GM19468 (cell line): Measurements from ENCODE around the gene RUVBL1.
"Not testable (repeated sequence)": the region's sequence is repeated elsewhere in the genome, so short reads cannot be mapped to it uniquely, and the experiment has no call there.

Source experiments
- ATAC-seq: cut with Tn5 transposase; IDR thresholded peaks from one replicate; pipeline ENCODE4 v1.9.1; 2021; ENCODE audit warnings: mild to moderate bottlenecking, moderate library complexity, moderate number of reproducible peaks; ENCODE audit not compliant: unreplicated experiment; ENCODE audit errors: extremely low read depth

RUVBL1 gene

GRCh38 chr3:128123538-128124368 lies at the start of gene RUVBL1:
Gene RUVBL1 (minus strand): TSS chr3:128123812. CDS start chr3:128123724, 88 bp downstream.
- peak; percentile 93 for ATAC-seq

- no peak for ATAC-seq
These were observed 49.6 kb upstream of the RUVBL1 start for GRCh38 chr3:128173200-128173599.

- no peak for ATAC-seq
These were observed 47.4 kb upstream of the RUVBL1 start for GRCh38 chr3:128170866-128171516.

- no peak for ATAC-seq
These were observed 45.2 kb upstream of the RUVBL1 start for GRCh38 chr3:128168836-128169235.

DNA sequence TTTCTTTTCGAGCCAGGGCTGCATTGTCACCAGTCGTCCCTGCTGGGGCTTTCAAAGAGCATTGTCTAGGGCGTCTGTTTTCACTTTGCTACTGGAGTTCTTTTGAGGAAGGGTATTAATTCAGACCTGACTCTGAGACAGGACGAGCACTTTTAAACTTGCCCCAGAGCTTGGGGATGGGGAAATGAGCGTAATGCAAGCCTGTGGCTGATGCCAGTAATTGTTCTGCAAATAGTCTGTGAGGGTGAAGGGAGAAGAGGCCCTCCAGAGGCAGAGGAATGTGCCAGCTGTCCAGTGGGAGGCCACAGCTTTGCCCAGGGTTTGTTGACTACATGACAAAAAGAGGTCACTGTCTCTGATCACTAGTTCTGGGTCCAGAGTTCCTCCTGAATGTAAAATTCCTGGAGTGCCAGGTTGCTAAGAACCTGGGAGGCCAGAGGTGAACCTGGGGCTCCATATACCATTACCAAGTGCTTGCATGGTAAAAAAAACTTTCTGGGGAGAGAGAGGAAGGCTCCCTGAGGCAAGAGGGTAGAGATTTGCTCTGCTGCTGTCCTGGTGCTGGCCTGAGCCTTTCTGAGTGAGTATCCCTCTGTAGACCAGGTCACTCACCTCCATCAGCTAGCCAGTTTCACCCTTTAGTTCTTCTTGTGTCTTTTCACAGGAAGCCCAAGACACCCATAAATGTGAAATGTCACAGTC lies 44.5 kb upstream of the RUVBL1 start:
- no peak for ATAC-seq

DNA sequence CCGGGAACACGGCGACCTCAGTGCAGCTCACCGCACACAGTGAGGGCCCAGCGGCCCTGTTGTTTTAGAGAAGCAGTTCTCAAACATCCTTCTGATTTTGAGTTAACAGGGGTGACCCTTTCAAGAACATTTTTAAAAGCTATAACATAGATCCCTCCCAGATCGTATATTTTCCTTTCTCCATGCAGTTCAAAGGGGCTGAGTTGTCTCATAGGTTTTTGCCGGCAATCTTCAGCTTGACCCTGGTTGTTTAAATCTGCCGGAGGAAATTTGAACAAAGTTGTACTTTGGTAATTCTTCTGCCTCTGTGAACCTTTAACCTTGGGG lies 44.0 kb upstream of the RUVBL1 start:
- ATAC-seq: no peak

GRCh38 chr3:128166971-128167453 lies 43.4 kb upstream of the RUVBL1 start:
- no peak for ATAC-seq

GRCh38 chr3:128163432-128163831 lies 39.8 kb upstream of the RUVBL1 start:
- ATAC-seq: no peak

GRCh38 chr3:128160661-128161060 lies 37.0 kb upstream of the RUVBL1 start:
- ATAC-seq: no peak

GRCh38 chr3:128155616-128156360 lies 32.2 kb upstream of the RUVBL1 start:
- ATAC-seq: no peak

DNA sequence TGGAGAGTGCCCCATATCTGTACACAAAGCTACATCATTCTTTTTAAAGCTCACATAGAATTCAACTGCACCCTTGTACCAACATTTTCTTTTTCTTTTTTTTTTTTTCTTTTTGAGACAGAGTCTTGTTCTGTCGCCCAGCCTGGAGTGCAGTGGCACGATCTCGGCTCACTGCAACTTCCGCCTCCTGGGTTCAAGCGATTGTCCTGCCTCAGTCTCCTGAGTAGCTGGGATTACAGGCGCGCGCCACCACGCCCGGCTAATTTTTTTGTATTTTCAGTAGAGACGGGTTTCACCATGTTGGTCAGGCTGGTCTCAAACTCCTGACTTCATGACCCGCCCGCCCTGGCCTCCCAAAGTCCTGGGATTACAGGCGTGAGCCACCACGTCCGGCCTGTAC lies 30.7 kb upstream of the RUVBL1 start:
- not testable (repeated sequence) for ATAC-seq

DNA sequence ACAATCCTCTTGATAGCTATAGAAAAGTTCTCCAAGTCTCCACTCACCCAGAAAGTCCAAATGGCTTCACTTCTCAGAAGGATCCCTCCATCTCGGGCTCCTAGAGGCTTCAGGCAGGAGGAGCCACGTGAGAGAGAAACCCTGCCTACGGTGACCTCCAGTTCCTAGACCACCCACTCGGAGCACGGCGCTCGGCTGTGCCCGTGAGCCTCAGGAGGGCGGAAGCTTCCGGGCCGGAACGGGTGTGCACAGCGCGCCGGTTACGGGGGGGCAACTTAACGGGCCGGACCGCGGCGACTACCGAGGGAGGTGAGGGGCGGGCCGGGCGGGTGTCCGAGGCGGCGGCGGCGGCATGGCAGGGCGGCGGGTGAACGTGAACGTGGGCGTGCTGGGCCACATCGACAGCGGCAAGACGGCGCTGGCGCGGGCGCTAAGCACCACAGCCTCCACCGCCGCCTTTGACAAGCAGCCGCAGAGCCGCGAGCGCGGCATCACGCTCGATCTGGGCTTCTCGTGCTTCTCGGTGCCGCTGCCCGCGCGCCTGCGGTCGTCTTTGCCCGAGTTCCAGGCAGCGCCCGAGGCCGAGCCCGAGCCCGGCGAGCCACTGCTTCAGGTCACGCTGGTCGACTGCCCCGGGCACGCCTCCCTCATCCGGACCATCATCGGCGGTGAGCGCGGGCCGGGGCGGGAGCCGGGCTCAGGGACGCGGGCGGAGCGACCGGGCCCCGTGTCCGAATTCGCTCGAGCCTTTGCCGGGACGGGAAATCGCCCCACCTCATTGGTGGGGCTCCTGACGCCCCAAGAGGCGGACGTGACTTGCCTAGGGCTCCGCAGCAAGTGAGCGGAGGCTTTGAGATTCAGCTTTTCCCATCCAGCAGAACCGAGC lies 29.8 kb upstream of the RUVBL1 start, which contains the start of gene EEFSEC:
TSS of gene EEFSEC (plus strand) at position 326 of the 886 bp plus-strand sequence. CDS start at position 353, 27 bp downstream.
- peak; percentile 33 for ATAC-seq

DNA sequence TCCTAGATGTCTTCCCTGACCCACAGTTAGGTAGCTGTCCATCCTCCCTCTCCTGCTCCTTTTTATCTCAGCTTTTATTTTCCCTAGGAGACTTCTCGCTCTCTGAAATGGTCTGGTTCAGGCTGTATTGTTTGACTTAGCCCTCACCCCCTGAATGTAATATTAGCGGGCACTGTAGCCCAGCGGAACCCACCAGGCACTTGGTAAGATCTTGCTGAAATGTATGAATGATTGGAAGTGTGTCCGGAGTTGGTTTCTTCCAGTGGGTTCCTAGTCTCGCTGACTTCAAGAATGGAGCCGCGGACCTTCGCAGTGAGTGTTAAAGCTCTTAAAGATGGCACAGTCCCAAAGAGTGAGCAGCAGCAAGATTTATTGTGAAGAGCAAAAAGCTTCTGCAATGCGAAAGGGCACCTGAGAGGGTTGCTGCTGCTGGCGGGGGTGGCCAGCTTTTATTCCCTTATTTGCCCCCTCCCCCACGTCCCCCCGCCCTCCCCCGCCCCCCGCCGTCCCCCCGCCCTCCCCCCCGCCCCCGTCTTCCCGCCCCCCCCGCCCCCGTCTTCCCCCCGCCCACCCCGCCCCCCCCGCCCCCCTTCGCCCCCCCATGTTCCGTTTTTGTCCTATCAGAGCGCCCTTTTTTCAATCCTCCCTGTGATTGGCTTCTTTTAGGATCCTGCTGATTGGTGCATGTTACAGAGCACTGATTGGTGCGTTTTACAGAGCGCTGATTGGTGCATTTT lies 29.0 kb upstream of the RUVBL1 start:
- no peak for ATAC-seq

DNA sequence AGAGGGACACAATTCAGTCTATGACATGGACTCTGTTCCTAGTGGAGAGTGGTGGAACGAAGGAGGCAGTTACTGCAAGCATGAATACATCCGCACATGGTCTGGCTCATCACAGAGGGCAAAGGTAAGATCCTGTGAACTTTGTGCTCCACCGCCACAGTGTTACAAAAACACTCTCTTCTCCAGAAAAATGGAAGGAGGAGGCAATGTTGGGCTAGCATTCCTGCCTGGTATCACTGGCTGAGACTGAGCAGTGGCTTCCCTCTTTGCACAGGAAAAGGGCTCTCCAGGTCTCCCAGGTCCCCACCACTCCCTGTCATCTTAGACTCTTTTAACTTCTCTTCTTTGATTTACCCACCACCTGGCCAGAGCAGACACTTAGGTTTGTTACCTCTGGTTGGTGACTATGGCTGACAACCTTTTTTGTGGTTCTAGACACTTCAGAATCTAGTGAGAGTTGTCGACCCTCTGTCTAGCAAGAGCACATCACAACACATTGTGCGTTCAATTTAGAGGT lies 28.2 kb upstream of the RUVBL1 start:
- no peak for ATAC-seq

DNA sequence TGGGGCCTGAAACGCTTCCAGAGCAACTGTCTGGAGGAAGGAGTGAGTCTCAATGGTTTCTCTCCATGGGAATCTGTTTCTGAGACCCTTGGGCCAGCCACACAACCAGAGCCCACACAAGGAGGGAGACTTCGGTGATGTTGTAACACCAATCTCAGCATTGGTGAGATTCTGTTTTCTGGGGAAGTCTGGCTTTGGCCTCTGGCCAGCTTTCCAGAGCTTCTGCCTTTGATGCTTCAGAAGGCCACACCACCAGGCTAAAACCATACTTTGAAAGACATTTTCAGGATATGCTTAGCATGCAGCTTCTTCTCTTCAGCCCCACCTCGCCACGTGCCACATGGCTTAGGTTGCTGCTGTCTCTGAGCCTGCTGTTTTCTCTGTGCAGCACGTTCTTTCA lies 26.0 kb upstream of the RUVBL1 start:
- no peak for ATAC-seq

DNA sequence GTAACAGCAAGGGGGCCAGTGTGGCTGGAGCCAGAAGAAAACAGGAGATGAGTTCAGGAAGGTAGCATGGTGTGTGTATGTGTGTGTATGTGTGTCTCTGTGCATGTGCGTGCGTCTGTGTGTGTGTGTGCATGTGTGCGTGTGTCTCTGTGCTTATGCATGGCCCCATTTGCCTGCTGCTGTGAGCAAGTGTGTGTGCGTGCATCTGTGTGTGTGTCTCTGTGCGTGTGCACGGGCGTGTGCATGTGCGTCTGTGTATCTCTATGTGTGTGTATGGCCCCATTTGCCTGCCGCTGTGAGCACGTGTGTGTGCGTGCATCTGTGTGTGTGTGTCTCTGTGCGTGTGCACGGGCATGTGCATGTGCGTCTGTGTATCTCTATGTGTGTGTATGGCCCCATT lies 22.6 kb upstream of the RUVBL1 start:
- ATAC-seq: no peak

GRCh38 chr3:128145279-128145678 lies 21.7 kb upstream of the RUVBL1 start:
- ATAC-seq: no peak

DNA sequence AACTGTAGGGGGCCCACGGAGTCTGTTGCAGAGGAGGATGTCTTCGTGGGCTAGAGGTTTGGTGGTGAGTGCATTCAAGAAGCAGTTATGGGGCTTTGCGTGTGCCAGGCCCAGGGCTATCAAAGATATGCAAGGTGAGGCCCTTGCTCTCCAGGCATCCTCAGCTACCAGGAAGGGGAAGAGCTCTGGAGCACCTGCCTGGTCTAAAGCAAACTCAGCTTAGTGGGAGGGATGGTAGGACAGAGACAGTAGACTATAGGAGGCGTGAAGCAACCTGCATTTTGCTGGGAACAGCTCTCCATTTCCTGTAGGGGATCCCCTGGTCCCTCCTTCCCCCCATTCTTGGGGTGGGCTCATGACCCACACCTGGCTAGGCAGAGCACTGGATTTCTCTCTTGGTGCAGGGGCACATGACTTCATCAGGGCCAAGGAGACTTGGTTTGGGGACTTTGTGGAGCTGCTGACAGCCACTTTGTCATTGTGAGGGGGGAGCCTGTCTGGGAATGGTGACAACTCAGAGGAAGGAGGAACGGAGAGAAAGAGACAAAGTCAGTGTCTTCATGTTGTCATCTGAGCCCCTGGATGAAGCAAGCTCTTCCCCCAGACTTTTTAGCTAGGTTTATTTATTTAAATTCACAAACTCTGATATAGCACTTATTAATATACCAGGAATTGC lies 21.0 kb upstream of the RUVBL1 start:
- ATAC-seq: no peak
